SK-N-SH (cell line): Measurements from ENCODE around the gene LPIN1.

Source experiments
- TAF1 ChIP-seq: IDR thresholded peaks from 2 replicates; pipeline ENCODE4 v1.6.1; 2012; ENCODE audit warnings: low read depth, mild to moderate bottlenecking, low read length, moderate library complexity, borderline replicate concordance
- TF ChIP-seq, protein P1 (sequence below): fragments of 200-600 bp; sonication (generic); IDR thresholded peaks from 2 replicates; pipeline ENCODE4 v1.6.1; 2017; ENCODE audit warnings: antibody characterized with exemption, mild to moderate bottlenecking, moderate library complexity

DNA sequence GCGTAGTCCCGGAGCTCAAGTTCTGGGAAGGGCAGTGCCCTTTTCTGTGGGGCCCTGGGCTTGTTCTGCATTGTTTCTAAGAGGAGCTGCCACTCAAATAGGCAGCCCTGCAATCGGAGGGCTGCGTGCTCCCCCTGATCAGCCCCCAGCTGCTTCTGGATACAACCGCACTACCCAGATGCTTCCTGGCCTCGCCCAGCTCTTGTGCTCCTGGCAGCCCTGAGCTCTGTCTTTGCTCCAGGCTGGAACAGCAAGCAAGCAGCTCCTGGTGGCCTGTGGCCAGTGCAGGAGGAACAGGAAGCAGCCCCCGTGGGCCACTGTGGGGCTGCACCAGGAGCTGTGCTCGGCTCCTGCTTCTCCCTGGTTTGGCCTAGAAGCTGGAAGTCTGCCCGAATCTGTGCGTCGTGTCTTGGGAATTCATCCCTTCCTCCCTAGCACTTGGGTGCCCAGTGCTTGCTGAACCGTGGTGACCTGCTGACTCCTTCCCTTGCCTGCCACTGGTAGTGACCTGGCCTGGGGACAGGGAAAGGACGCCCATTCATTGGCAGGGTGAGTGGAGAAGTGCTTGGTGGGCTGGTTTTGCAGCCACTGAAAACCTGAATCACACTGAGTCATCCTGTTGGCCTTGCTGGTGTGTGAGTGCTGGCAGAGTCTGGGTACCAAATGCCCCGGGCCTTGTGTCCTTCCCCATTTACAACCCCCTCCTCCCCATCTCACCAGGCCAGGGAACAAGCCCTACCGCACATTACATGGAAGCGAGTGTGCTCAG is 49.1 kb upstream of the LPIN1 start:
- TF ChIP-seq TAF1: peak; percentile 35; the same call in 1 of the 2 replicates
- TF ChIP-seq, protein P1, sequence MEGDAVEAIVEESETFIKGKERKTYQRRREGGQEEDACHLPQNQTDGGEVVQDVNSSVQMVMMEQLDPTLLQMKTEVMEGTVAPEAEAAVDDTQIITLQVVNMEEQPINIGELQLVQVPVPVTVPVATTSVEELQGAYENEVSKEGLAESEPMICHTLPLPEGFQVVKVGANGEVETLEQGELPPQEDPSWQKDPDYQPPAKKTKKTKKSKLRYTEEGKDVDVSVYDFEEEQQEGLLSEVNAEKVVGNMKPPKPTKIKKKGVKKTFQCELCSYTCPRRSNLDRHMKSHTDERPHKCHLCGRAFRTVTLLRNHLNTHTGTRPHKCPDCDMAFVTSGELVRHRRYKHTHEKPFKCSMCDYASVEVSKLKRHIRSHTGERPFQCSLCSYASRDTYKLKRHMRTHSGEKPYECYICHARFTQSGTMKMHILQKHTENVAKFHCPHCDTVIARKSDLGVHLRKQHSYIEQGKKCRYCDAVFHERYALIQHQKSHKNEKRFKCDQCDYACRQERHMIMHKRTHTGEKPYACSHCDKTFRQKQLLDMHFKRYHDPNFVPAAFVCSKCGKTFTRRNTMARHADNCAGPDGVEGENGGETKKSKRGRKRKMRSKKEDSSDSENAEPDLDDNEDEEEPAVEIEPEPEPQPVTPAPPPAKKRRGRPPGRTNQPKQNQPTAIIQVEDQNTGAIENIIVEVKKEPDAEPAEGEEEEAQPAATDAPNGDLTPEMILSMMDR: no peak
